DND-41 (cell line): Measurements from ENCODE around the gene TIPRL.
"Not testable (repeated sequence)": the region's sequence is repeated elsewhere in the genome, so short reads cannot be mapped to it uniquely, and the experiment has no call there.

ENCODE experiments used
- ATAC-seq: fragments of 200-7000 bp; cut with Tn5 transposase; 3 replicates; pipeline ENCODE4 v1.9.1; 2021; ENCODE audit warnings: low read depth; ENCODE audit not compliant: insufficient read depth
- DNase-seq: peaks from one replicate; pipeline ENCODE4 v3.0.0-alpha.2; 2020
- H2AFZ ChIP-seq: 2 replicates; pipeline ENCODE4 v1.6.0; 2012; ENCODE audit warnings: low read depth, low read length
- H3K27ac ChIP-seq: 2 replicates; pipeline ENCODE4 v1.5.1; 2012; ENCODE audit warnings: low read length, inconsistent platforms
- H3K27me3 ChIP-seq: fragments of 200-600 bp; sonication (generic); 2 replicates; pipeline ENCODE4 v1.6.0; 2012; ENCODE audit warnings: low read length, mild to moderate bottlenecking, inconsistent platforms; ENCODE audit not compliant: insufficient read depth, poor library complexity
- H3K36me3 ChIP-seq: 2 replicates; pipeline ENCODE4 v1.5.1; 2012; ENCODE audit warnings: low read length, inconsistent platforms; ENCODE audit not compliant: insufficient read depth
- H3K4me1 ChIP-seq: 2 replicates; pipeline ENCODE4 v1.5.1; 2012; ENCODE audit warnings: mild to moderate bottlenecking, low read length; ENCODE audit not compliant: insufficient read depth
- H3K4me2 ChIP-seq: 2 replicates; pipeline ENCODE4 v1.6.0; 2012; ENCODE audit warnings: mild to moderate bottlenecking, moderate library complexity, low read length, inconsistent platforms; ENCODE audit not compliant: insufficient read depth
- H3K4me3 ChIP-seq, 2 experiments: fragments of 200-600 bp in 1 of 2; shearing (Covaris generic) in 1 of 2; 2 replicates each; pipeline ENCODE4 v1.5.1; 2012 to 2016; ENCODE audit warnings: inconsistent platforms in 2 of 2, low read length in 2 of 2, mild to moderate bottlenecking in 2 of 2, low read depth in 1 of 2, moderate library complexity in 1 of 2
- H3K79me2 ChIP-seq: 2 replicates; pipeline ENCODE4 v1.6.0; 2012; ENCODE audit warnings: low read length, inconsistent platforms; ENCODE audit not compliant: insufficient read depth
- H3K9ac ChIP-seq: 2 replicates; pipeline ENCODE4 v1.6.0; 2012; ENCODE audit warnings: low read depth, mild to moderate bottlenecking, inconsistent platforms, low read length, moderate library complexity
- H3K9me3 ChIP-seq: 2 replicates; pipeline ENCODE4 v1.5.1; 2012; ENCODE audit warnings: low read length, moderate library complexity, mild to moderate bottlenecking, inconsistent platforms; ENCODE audit not compliant: insufficient read depth, severe bottlenecking
- H4K20me1 ChIP-seq: 2 replicates; pipeline ENCODE4 v1.6.0; 2012; ENCODE audit warnings: low read length; ENCODE audit not compliant: insufficient read depth
- CTCF ChIP-seq: IDR thresholded peaks from 2 replicates; pipeline ENCODE4 v1.5.1; 2012; ENCODE audit warnings: borderline replicate concordance, low read length, moderate library complexity, mild to moderate bottlenecking; ENCODE audit not compliant: poor library complexity, severe bottlenecking; ENCODE audit errors: extremely low read depth
- EZH2 ChIP-seq: IDR thresholded peaks from 3 replicates; pipeline ENCODE4 v1.6.1; 2012; ENCODE audit warnings: borderline replicate concordance, low read depth, mild to moderate bottlenecking, moderate library complexity, low read length, inconsistent platforms; ENCODE audit not compliant: severe bottlenecking

TIPRL gene

GRCh38 chr1:168151935-168152334, 26.8 kb upstream of the TIPRL start:
- Histone ChIP-seq H3K9me3 (no peaks in the 10 kb centered on the region), H4K20me1 (no peaks in the 10 kb centered on the region), H3K4me3 (no peak overlapping the region), H3K4me1 (no peaks in the 10 kb centered on the region), H3K79me2 (no peaks in the 10 kb centered on the region), H3K27me3 (no peaks in the 10 kb centered on the region), H3K9ac (no peak overlapping the region), H3K36me3 (no peaks in the 10 kb centered on the region), H3K27ac (no peak overlapping the region), H3K4me2 (no peak overlapping the region), H2AFZ (no peak overlapping the region)
- DNase-seq: no peak
- no peak for ATAC-seq
- TF ChIP-seq EZH2 (no peak), CTCF (no peak)

- not testable (repeated sequence) for ATAC-seq, H3K4me3 ChIP-seq, H3K27me3 ChIP-seq, H3K4me1 ChIP-seq, H3K9ac ChIP-seq, DNase-seq, H3K27ac ChIP-seq, H3K9me3 ChIP-seq, H3K4me2 ChIP-seq, H2AFZ ChIP-seq, H3K36me3 ChIP-seq, H3K79me2 ChIP-seq, H4K20me1 ChIP-seq
These were observed 24.1 kb upstream of the TIPRL start for GRCh38 chr1:168154707-168155106.

- Histone ChIP-seq H2AFZ (no peak overlapping the region), H3K27me3 (no peaks in the 10 kb centered on the region), H3K79me2 (no peaks in the 10 kb centered on the region), H3K4me1 (no peaks in the 10 kb centered on the region), H3K4me3 (no peak overlapping the region), H4K20me1 (no peaks in the 10 kb centered on the region), H3K9ac (no peak overlapping the region), H3K9me3 (peaks cover 3% of the 10 kb centered on the region), H3K36me3 (no peaks in the 10 kb centered on the region), H3K4me2 (no peak overlapping the region), H3K27ac (no peak overlapping the region)
- ATAC-seq (no peak), DNase-seq (no peak)
- no peak for TF ChIP-seq EZH2
- TF ChIP-seq CTCF: no peak
These were observed 22.9 kb upstream of the TIPRL start for GRCh38 chr1:168155910-168156309.

GRCh38 chr1:168157638-168158037, 21.1 kb upstream of the TIPRL start:
- Histone ChIP-seq H4K20me1 (no peaks in the 10 kb centered on the region), H3K4me2 (no peak overlapping the region), H3K27me3 (no peaks in the 10 kb centered on the region), H2AFZ (no peak overlapping the region), H3K9me3 (peaks cover 3% of the 10 kb centered on the region), H3K36me3 (no peaks in the 10 kb centered on the region), H3K4me1 (no peaks in the 10 kb centered on the region), H3K79me2 (no peaks in the 10 kb centered on the region), H3K4me3 (no peak overlapping the region), H3K27ac (no peak overlapping the region), H3K9ac (no peak overlapping the region)
- no peak for ATAC-seq
- no peak for DNase-seq
- TF ChIP-seq CTCF (no peak), EZH2 (no peak)
